Effector memory CD4-positive, alpha-beta T cell (primary cell): ENCODE measurements around the gene RNF212B.
"Not testable (repeated sequence)": the region's sequence is repeated elsewhere in the genome, so short reads cannot be mapped to it uniquely, and the experiment has no call there.

Source experiments
- DNase-seq, 3 donors: peaks; one replicate each; pipeline ENCODE4 v3.0.0-alpha.2; 2020
- H3K27ac ChIP-seq: 2 replicates; pipeline ENCODE4 v1.7.0; 2013; ENCODE audit warnings: mild to moderate bottlenecking, low read length, moderate library complexity; ENCODE audit not compliant: insufficient read depth, poor library complexity, severe bottlenecking
- H3K27me3 ChIP-seq: replicated peaks from 2 replicates; pipeline ENCODE4 v1.7.0; 2013; ENCODE audit warnings: mild to moderate bottlenecking, low read length; ENCODE audit not compliant: insufficient read depth, control insufficient read depth, poor library complexity, severe bottlenecking
- H3K36me3 ChIP-seq: 2 replicates; pipeline ENCODE4 v1.7.0; 2013; ENCODE audit warnings: mild to moderate bottlenecking, low read length, moderate library complexity; ENCODE audit not compliant: control insufficient read depth, insufficient read depth
- H3K4me1 ChIP-seq: 2 replicates; pipeline ENCODE4 v1.7.0; 2013; ENCODE audit warnings: low read length, mild to moderate bottlenecking; ENCODE audit not compliant: control insufficient read depth, insufficient read depth, poor library complexity, severe bottlenecking
- H3K4me3 ChIP-seq: 2 replicates; pipeline ENCODE4 v1.7.0; 2013; ENCODE audit warnings: low read length, low read depth, mild to moderate bottlenecking; ENCODE audit not compliant: insufficient read depth, poor library complexity, severe bottlenecking
- H3K9me3 ChIP-seq: 2 replicates; pipeline ENCODE4 v1.7.0; 2013; ENCODE audit warnings: mild to moderate bottlenecking, low read length, moderate library complexity; ENCODE audit not compliant: control insufficient read depth

RNF212B gene

GRCh38 chr14:23260849-23261248 is 23.1 kb downstream of the RNF212B start:
- H3K9me3 ChIP-seq, DNase-seq, H3K4me1 ChIP-seq, H3K27ac ChIP-seq, H3K4me3 ChIP-seq, H3K27me3 ChIP-seq, H3K36me3 ChIP-seq: not testable (repeated sequence)

- no peak for DNase-seq
- no peak overlapping the region for H3K4me3 ChIP-seq
These were observed 31.5 kb downstream of the RNF212B start for GRCh38 chr14:23269193-23269592.

GRCh38 chr14:23275412-23275811 is 37.7 kb downstream of the RNF212B start:
- no peak overlapping the region for H3K4me3 ChIP-seq
- DNase-seq = no peak
- H3K4me1 ChIP-seq = no peaks in the 10 kb centered on the region
- H3K9me3 ChIP-seq = no peaks in the 10 kb centered on the region
- no peak overlapping the region for H3K27ac ChIP-seq
- no peaks in the 10 kb centered on the region for H3K27me3 ChIP-seq
- H3K36me3 ChIP-seq = peaks cover 5% of the 10 kb centered on the region

More at GRCh38 chr14:23269193-23269592, 31.5 kb downstream of the RNF212B start:
- H3K27ac ChIP-seq = no peak overlapping the region
- no peaks in the 10 kb centered on the region for H3K27me3 ChIP-seq
- H3K9me3 ChIP-seq = no peaks in the 10 kb centered on the region
- no peaks in the 10 kb centered on the region for H3K36me3 ChIP-seq
- no peaks in the 10 kb centered on the region for H3K4me1 ChIP-seq

GRCh38 chr14:23277189-23277588 is 39.5 kb downstream of the RNF212B start:
- H3K27me3 ChIP-seq = no peaks in the 10 kb centered on the region
- no peak for DNase-seq
- no peak overlapping the region for H3K4me3 ChIP-seq
- no peaks in the 10 kb centered on the region for H3K9me3 ChIP-seq
- H3K4me1 ChIP-seq = no peaks in the 10 kb centered on the region
- peaks cover 5% of the 10 kb centered on the region for H3K36me3 ChIP-seq
- H3K27ac ChIP-seq = no peak overlapping the region

GRCh38 chr14:23277928-23278327 is 40.2 kb downstream of the RNF212B start:
- not testable (repeated sequence) for H3K4me1 ChIP-seq, H3K36me3 ChIP-seq, H3K27ac ChIP-seq, DNase-seq, H3K9me3 ChIP-seq, H3K4me3 ChIP-seq, H3K27me3 ChIP-seq

- H3K27ac ChIP-seq = no peak overlapping the region
- no peaks in the 10 kb centered on the region for H3K4me1 ChIP-seq
- no peaks in the 10 kb centered on the region for H3K9me3 ChIP-seq
- H3K27me3 ChIP-seq = no peaks in the 10 kb centered on the region
- peaks cover 5% of the 10 kb centered on the region for H3K36me3 ChIP-seq
- DNase-seq = no peak
- no peak overlapping the region for H3K4me3 ChIP-seq
These were observed 43.5 kb downstream of the RNF212B start for GRCh38 chr14:23281247-23281646.

- no peaks in the 10 kb centered on the region for H3K27me3 ChIP-seq
- peaks cover 6% of the 10 kb centered on the region for H3K4me1 ChIP-seq
- H3K9me3 ChIP-seq = no peaks in the 10 kb centered on the region
- DNase-seq = no peak
- peak overlapping the region; percentile 81 for H3K4me3 ChIP-seq
- H3K36me3 ChIP-seq = no peaks in the 10 kb centered on the region
- peak overlapping the region; percentile 72 for H3K27ac ChIP-seq
These were observed 47.2 kb downstream of the RNF212B start for GRCh38 chr14:23284654-23285529.

- Histone ChIP-seq H3K27me3 (no peaks in the 10 kb centered on the region), H3K4me3 (peak overlapping the region; percentile 81), H3K4me1 (peaks cover 6% of the 10 kb centered on the region), H3K9me3 (no peaks in the 10 kb centered on the region), H3K36me3 (no peaks in the 10 kb centered on the region), H3K27ac (peak overlapping the region; percentile 72)
- no peak for DNase-seq
These were observed 47.8 kb downstream of the RNF212B start for GRCh38 chr14:23285530-23286019.

- no peaks in the 10 kb centered on the region for H3K9me3 ChIP-seq
- no peaks in the 10 kb centered on the region for H3K27me3 ChIP-seq
- H3K4me1 ChIP-seq = peaks cover 6% of the 10 kb centered on the region
- peak within 1 kb of the TSS; percentile 72 for H3K27ac ChIP-seq
- no peaks in the 10 kb centered on the region for H3K36me3 ChIP-seq
- DNase-seq = peak; percentile 92 to 95 (median 95)
- peak within 1 kb of the TSS; percentile 81 for H3K4me3 ChIP-seq
These were observed 48.5 kb downstream of the RNF212B start, which contains the start of gene HOMEZ for GRCh38 chr14:23286020-23286901. Gene HOMEZ, minus strand, starts transcription at chr14:23286132. Its CDS starts 180 bp downstream, at chr14:23285952.
